Kidney epithelial cell (primary cell): ENCODE results near the gene ANKRD23. TPM values are rescaled to one million over a fixed set of nuclear protein-coding genes. Genes with fewer than 3 reads are reported as not detected.

ENCODE experiments used
- DNase-seq: peaks from one replicate; pipeline ENCODE4 v3.0.0-alpha.2; 2010; ENCODE audit warnings: low read depth
- H3K27me3 ChIP-seq: 2 replicates; pipeline ENCODE4 v1.6.0; 2011; ENCODE audit warnings: low read length; ENCODE audit not compliant: control insufficient read depth, insufficient read depth
- H3K36me3 ChIP-seq: 2 replicates; pipeline ENCODE4 v1.5.1; 2011; ENCODE audit warnings: low read length; ENCODE audit not compliant: control insufficient read depth, insufficient read depth
- H3K4me3 ChIP-seq: 2 replicates; pipeline ENCODE4 v1.5.1; 2011; ENCODE audit warnings: low read depth, mild to moderate bottlenecking, control low read depth, low read length
- total RNA-seq: library from RNA; depleted of rRNA; stranded (reverse); fragments of >200 nt; gene quantifications from 2 replicates; pipeline ENCODE4 v1.2.3, GENCODE V29; 2015
- TF ChIP-seq, protein P1 (sequence below): IDR thresholded peaks from 2 replicates; pipeline ENCODE4 v1.5.1; 2011; ENCODE audit warnings: mild to moderate bottlenecking, moderate library complexity, low read length, control low read depth, inconsistent platforms; ENCODE audit not compliant: insufficient read depth, poor library complexity, severe bottlenecking

The ANKRD23 gene
- total RNA-seq, 1 donor from 2014 or later: 2.1 TPM

DNA sequence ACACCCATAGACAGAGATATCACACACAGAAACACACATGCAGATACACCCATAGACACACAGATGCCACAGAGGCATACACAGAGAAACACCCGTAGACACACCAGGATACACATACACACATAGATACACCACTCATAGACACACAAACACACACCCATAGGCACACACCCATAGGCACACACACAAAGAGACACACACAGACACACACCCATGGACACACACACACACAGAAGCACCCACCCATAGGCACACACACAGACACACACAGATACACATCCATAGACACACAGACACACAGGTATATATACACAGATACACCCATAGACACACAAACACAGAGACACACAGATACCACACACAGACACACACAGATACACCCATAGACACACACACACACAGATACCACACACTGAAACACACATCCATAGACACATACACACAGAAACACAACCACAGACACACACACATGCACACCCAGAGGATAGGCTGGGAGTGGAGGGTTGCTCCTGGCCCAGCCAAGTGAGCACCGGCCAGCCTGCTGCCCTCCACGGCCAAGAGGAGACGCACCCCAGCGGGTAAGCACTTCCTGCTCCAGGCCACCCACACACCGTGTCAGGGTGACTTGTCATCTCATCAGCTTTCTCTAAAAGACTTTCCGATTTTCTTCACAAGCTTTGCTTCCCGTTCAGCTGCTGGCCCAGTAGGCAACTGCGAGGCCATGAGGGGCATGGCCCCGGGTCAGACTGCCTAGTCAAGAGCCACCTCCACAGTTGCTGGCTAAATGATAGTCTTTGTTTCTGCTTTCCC lies 41.8 kb downstream of the ANKRD23 start:
- H3K36me3 ChIP-seq: no peaks in the 10 kb centered on the region
- no peak overlapping the region for H3K4me3 ChIP-seq
- no peak for DNase-seq
- H3K27me3 ChIP-seq: no peaks in the 10 kb centered on the region
- TF ChIP-seq, protein P1, sequence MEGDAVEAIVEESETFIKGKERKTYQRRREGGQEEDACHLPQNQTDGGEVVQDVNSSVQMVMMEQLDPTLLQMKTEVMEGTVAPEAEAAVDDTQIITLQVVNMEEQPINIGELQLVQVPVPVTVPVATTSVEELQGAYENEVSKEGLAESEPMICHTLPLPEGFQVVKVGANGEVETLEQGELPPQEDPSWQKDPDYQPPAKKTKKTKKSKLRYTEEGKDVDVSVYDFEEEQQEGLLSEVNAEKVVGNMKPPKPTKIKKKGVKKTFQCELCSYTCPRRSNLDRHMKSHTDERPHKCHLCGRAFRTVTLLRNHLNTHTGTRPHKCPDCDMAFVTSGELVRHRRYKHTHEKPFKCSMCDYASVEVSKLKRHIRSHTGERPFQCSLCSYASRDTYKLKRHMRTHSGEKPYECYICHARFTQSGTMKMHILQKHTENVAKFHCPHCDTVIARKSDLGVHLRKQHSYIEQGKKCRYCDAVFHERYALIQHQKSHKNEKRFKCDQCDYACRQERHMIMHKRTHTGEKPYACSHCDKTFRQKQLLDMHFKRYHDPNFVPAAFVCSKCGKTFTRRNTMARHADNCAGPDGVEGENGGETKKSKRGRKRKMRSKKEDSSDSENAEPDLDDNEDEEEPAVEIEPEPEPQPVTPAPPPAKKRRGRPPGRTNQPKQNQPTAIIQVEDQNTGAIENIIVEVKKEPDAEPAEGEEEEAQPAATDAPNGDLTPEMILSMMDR: no peak

DNA sequence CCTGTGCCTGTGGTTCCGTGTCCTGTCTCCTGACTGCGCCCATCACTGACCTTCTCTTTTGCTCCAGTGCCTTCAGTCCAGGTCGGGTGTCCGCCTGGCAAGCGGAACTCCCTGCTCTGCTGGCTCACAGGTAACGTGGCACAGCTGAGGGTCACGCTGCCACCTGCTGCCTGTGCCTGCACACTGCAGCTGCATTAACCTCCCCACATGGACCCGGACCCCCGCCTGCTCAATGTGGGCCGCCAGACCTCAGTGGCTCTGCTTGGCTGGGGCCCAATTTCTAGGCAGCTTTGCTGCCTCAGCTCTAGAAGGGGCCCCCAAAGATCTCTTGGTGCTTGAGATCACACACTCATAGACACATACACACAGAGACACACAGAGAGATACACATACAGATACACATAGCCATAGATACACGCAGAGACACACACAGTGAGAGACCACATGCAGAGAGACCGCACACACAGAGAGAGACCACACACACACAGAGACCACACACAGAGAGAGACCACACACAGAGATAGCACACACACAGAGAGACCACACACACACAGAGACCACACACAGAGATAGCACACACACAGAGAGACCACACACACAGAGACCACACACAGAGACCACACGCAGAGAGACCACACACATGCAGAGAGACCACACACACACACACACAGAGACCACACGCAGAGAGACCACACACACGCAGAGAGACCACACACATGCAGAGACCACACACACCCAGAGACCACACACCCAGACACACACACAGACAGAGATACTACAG lies 42.6 kb downstream of the ANKRD23 start:
- Histone ChIP-seq H3K27me3 (no peaks in the 10 kb centered on the region), H3K4me3 (no peak overlapping the region), H3K36me3 (no peaks in the 10 kb centered on the region)
- TF ChIP-seq, protein P1: peak; percentile 96
- DNase-seq: no peak

DNA sequence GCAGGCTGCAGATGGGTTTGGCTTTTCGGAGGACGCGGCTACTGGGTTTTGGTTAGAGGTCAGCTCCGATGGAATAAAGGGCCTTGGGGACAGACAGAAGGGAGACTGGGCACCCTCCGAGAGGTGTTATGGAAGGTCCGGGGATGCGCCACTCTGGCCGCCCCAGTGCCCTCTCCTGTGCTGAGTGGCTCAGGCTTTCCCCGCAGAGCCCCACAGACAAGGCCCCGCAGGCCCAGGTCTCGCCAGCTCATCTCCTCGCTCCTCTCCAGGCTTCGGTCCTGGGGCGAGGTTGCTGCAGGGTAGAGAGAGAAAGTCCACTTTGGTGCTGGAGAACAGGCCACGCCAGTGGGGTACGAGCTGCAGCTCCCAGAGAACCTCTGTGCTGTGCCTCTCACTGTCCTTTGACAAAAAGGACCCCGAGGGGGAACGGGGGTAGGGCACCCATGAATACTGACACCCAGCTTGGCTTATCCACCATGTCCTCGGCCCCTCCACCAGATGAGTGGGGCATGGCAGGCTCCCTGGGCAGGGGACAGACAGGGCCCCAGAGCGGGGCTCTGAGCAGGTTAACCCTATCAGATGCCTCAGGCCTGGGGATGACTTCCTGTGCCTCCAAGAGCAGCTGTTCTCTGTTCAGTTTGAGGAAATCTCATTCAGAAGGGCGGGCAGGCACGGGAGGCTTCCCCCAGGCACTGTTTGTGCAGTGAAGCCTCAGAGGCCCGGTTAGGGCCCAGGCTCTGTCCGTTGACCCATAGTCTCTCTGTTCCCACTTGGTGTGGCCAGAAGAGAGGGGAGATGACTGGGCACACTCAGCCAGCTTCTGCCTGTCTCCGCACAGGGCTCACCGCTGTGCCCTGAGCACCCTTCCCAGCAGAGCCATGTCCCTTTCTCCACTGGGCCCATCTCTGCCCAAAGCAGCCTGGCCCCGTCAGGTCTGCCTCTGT lies 43.5 kb downstream of the ANKRD23 start:
- Histone ChIP-seq H3K27me3 (no peaks in the 10 kb centered on the region), H3K4me3 (no peak overlapping the region), H3K36me3 (no peaks in the 10 kb centered on the region)
- no peak for DNase-seq
- TF ChIP-seq, protein P1: no peak

DNA sequence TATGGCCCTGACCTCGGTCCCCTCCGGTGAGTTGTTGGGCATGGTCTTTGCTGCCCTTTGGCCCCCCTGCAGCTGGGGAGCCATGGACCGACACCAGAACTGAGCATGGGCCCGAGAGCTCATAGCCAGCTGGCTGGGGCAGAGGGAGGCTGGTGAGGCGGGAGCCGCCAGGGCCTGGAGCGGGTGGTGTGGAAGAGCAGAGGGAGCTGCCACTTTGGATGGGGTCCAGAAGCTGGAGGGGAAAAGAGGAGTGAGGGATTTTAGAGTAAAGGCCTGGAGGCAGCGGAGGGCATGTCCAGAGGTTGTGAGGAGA lies 44.2 kb downstream of the ANKRD23 start:
- no peak overlapping the region for H3K4me3 ChIP-seq
- H3K36me3 ChIP-seq: no peaks in the 10 kb centered on the region
- no peak for DNase-seq
- TF ChIP-seq, protein P1: no peak
- no peaks in the 10 kb centered on the region for H3K27me3 ChIP-seq

DNA sequence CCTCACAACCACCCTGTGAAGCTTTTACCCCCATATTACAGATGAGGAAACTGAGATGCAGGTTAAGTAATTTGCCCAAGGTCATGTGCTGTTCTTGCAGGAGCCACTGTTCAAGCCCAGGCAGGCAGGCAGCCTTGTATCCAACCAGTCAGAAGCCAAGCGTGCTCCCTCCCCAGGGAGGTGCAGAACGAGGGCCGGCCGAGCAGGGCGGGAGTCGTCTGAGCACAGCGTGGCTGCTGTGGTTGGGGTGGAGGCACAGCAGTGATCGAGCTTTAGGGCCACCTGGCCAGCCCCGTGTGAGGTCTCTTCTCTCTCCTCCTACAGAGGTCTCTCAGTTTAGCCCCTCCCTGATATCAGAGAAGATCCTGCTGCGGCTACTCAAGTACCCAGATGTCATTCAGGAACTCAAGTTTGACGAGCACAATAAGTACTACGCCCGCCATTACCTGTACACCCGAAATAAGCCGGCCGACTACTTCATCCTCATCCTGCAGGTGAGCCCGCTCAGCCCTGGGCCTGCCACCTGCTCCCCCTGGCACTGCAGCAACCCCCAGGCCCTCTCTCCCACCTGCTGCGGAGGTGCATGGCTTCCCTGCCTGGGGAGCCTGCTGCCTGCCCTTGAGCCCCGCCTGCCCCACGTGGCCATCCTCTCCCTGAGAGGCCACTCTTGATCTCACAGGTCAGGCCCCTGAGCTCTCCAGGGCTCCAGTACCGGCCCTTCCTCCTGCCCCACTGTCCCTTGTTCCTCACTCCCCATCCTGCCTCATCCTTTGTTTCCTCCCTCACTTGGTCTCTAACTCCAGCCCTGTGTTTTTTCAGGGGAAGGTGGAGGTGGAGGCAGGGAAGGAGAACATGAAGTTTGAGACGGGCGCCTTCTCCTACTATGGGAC lies 44.8 kb downstream of the ANKRD23 start:
- no peak overlapping the region for H3K4me3 ChIP-seq
- no peaks in the 10 kb centered on the region for H3K36me3 ChIP-seq
- no peaks in the 10 kb centered on the region for H3K27me3 ChIP-seq
- DNase-seq: no peak
- TF ChIP-seq, protein P1: no peak
